DOHH2 (cell line): ENCODE results near the gene CACNA1B.
"Not testable (repeated sequence)": the region's sequence is repeated elsewhere in the genome, so short reads cannot be mapped to it uniquely, and the experiment has no call there.

Experiments used
- H3F3A ChIP-seq: fragments of 200-600 bp; sonication (generic), shearing (Covaris generic); 2 replicates; pipeline ENCODE4 v1.6.0; 2016; ENCODE audit warnings: antibody characterized with exemption, mild to moderate bottlenecking; ENCODE audit not compliant: control insufficient read depth, insufficient read depth
- H3K27ac ChIP-seq: fragments of 200-600 bp; sonication (generic); 2 replicates; pipeline ENCODE4 v1.5.1; 2014; ENCODE audit warnings: low read depth, mild to moderate bottlenecking, low read length, moderate library complexity
- H3K27me3 ChIP-seq: fragments of 200-600 bp; sonication (generic); 2 replicates; pipeline ENCODE4 v1.6.1; 2014; ENCODE audit warnings: mild to moderate bottlenecking, low read length, mixed read lengths; ENCODE audit not compliant: control insufficient read depth
- H3K36me3 ChIP-seq: fragments of 200-600 bp; sonication (generic); 2 replicates; pipeline ENCODE4 v1.6.1; 2014; ENCODE audit warnings: mild to moderate bottlenecking, low read length, moderate library complexity, mixed read lengths; ENCODE audit not compliant: control insufficient read depth
- H3K4me1 ChIP-seq: fragments of 200-600 bp; sonication (generic); 2 replicates; pipeline ENCODE4 v1.6.1; 2014; ENCODE audit warnings: mild to moderate bottlenecking, low read length, mixed read lengths; ENCODE audit not compliant: control insufficient read depth
- H3K4me2 ChIP-seq: fragments of 200-600 bp; sonication (generic); 2 replicates; pipeline ENCODE4 v1.6.0; 2014; ENCODE audit warnings: mild to moderate bottlenecking, low read length, moderate library complexity
- H3K4me3 ChIP-seq: fragments of 200-600 bp; sonication (generic); 2 replicates; pipeline ENCODE4 v1.5.1; 2014; ENCODE audit warnings: mild to moderate bottlenecking, low read length, mixed read lengths
- H3K79me2 ChIP-seq: fragments of 200-600 bp; sonication (generic); 2 replicates; pipeline ENCODE4 v1.6.1; 2014; ENCODE audit warnings: mild to moderate bottlenecking, low read length, mixed read lengths; ENCODE audit not compliant: control insufficient read depth
- H3K9me2 ChIP-seq: fragments of 200-600 bp; sonication (generic); replicated peaks from 2 replicates; pipeline ENCODE4 v1.6.1; 2014; ENCODE audit warnings: mild to moderate bottlenecking, low read length, mixed read lengths; ENCODE audit not compliant: control insufficient read depth
- H3K9me3 ChIP-seq: fragments of 200-600 bp; sonication (generic); 2 replicates; pipeline ENCODE4 v1.6.1; 2014; ENCODE audit warnings: antibody characterized with exemption, low read length, mixed read lengths; ENCODE audit not compliant: control insufficient read depth, insufficient read depth
- H4K20me1 ChIP-seq: fragments of 200-600 bp; sonication (generic); 2 replicates; pipeline ENCODE4 v1.6.0; 2014; ENCODE audit warnings: low read depth, mild to moderate bottlenecking, antibody characterized with exemption, low read length, moderate library complexity; ENCODE audit not compliant: control insufficient read depth, insufficient read depth
- EZH2phosphoT487 ChIP-seq: fragments of 200-600 bp; sonication (generic); IDR thresholded peaks from 2 replicates; pipeline ENCODE4 v1.6.1; 2017; ENCODE audit warnings: borderline replicate concordance, mild to moderate bottlenecking, antibody characterized with exemption, low read length, moderate library complexity, mixed read lengths
- TF ChIP-seq, protein P1 (sequence below): fragments of 200-600 bp; sonication (generic); IDR thresholded peaks from one replicate; pipeline ENCODE4 v1.5.1; 2014; ENCODE audit warnings: antibody characterized with exemption, mild to moderate bottlenecking, low read depth, low read length; ENCODE audit not compliant: poor library complexity, severe bottlenecking

The CACNA1B gene

DNA sequence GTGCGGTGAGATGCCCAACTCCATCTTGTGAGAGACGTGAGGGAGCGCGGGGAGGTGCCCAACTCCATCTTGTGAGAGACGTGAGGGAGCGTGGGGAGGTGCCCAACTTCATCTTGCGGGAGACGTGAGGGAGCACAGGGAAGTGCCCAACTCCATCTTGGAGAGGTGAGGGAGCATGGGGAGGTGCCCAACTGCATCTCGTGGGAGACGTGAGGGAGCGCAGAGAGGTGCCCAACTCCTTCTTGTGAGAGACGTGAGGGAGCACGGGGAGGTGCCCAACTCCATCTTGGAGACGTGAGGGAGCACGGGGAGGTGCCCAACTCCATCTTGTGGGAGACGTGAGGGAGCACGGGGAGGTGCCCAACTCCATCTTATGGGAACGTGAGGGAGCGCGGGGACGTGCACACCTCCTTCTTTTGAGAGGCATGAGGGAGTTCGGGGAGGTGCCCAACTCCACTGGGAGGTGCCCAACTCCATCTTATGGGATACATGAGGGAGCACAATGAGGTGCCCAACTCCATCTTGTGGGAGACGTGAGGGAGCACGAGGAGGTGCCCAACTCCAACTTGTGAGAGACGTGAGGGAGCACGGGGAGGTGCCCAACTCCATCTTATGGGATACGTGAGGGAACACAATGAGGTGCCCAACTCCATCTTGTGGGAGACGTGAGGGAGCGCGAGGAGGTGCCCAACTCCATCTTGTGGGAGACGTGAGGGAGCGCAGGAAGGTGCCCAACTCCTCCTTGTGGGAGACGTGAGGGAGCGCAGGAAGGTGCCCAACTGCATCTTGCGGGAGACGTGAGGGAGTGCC is 235.4 kb downstream of the CACNA1B start:
- Histone ChIP-seq H3K79me2 (no peaks in the 10 kb centered on the region), H3K4me1 (no peaks in the 10 kb centered on the region), H3K4me3 (no peak overlapping the region), H4K20me1 (no peaks in the 10 kb centered on the region), H3F3A (no peaks in the 10 kb centered on the region), H3K4me2 (no peak overlapping the region), H3K36me3 (no peaks in the 10 kb centered on the region), H3K27ac (no peak overlapping the region), H3K9me3 (no peaks in the 10 kb centered on the region), H3K27me3 (no peaks in the 10 kb centered on the region), H3K9me2 (no peaks in the 10 kb centered on the region)
- TF ChIP-seq EZH2phosphoT487: no peak

DNA sequence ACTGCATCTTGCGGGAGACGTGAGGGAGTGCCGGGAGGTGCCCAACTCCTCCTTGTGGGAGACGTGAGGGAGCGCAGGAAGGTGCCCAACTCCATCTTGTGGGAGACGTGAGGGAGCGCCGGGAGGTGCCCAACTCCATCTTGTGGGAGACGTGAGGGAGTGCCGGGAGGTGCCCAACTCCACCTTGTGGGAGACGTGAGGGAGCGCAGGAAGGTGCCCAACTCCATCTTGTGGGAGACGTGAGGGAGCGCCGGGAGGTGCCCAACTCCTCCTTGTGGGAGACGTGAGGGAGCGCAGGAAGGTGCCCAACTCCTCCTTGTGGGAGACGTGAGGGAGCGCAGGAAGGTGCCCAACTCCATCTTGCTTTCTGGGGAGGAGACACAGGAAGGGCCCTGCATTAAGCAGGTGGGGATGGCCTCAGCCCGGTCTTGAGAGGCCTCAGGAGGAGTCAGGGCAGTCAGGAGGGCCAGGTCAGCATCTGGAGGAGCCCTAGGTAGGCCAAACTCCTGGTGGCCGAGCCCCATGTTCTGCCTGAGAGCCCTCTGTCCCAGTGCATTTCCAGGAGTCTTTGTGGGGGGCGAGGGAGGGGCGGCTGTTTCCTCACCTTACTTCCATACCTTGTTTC is 236.2 kb downstream of the CACNA1B start:
- H3F3A ChIP-seq, H3K4me3 ChIP-seq, H3K79me2 ChIP-seq, H3K27me3 ChIP-seq, H3K4me2 ChIP-seq, H3K9me3 ChIP-seq, H3K4me1 ChIP-seq, H4K20me1 ChIP-seq, H3K36me3 ChIP-seq, H3K27ac ChIP-seq, H3K9me2 ChIP-seq: not testable (repeated sequence)

DNA sequence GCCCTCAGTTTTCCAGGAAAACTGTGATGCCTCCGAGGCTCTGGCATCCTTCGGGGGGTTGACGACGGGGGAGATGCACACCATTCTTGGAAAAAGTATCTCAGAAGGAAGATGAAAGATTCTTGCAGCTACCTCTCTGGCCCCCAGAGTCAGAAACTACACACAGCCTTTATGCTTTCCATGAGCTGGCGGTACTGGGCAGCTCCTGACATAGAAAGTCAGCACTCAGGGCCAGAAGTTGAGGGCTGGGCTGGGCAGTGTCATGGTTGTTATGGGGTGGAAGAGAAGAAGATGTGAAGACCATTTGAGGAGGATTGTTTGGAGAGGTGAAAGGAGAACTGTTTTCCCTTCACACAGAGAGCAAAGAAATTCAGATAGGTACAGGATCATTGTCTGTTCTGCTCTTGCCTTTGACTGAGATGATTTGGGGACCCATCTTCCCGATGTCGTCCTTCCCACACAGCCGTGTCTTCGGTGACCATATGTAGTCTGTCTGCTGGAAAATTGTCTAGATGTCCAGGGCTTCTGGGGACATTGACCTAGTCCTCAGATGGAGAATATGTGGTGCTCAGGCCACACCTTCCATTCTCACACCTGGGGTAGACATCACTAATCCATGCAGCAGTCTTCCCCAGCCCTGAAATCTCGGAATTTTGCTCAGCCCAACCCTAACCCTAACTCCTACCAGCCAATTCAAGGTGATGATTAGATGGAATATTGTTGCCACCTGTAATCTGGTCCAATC is 237.1 kb downstream of the CACNA1B start:
- H3K79me2 ChIP-seq: no peaks in the 10 kb centered on the region
- TF ChIP-seq, protein P1, sequence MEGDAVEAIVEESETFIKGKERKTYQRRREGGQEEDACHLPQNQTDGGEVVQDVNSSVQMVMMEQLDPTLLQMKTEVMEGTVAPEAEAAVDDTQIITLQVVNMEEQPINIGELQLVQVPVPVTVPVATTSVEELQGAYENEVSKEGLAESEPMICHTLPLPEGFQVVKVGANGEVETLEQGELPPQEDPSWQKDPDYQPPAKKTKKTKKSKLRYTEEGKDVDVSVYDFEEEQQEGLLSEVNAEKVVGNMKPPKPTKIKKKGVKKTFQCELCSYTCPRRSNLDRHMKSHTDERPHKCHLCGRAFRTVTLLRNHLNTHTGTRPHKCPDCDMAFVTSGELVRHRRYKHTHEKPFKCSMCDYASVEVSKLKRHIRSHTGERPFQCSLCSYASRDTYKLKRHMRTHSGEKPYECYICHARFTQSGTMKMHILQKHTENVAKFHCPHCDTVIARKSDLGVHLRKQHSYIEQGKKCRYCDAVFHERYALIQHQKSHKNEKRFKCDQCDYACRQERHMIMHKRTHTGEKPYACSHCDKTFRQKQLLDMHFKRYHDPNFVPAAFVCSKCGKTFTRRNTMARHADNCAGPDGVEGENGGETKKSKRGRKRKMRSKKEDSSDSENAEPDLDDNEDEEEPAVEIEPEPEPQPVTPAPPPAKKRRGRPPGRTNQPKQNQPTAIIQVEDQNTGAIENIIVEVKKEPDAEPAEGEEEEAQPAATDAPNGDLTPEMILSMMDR: no peak
- TF ChIP-seq EZH2phosphoT487: no peak

DNA sequence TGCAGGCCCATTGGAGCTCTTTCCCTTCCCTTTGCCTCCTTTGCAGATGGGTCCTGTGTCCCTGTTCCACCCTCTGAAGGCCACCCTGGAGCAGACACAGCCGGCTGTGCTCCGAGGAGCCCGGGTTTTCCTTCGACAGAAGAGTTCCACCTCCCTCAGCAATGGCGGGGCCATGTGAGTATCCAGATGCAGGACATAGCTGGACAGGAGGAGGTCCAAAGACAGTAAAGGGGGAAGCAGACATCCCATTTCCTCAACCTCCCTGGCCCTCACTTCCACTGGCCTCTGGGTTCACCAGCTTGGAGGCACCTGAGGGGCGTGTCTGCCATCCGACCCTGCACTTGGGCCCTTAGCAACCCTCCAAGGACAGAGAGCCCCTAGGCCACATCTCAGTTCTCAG is 237.9 kb downstream of the CACNA1B start:
- Histone ChIP-seq H3K4me1 (no peaks in the 10 kb centered on the region), H4K20me1 (no peaks in the 10 kb centered on the region), H3F3A (no peaks in the 10 kb centered on the region), H3K9me2 (no peaks in the 10 kb centered on the region), H3K79me2 (no peaks in the 10 kb centered on the region), H3K36me3 (no peaks in the 10 kb centered on the region), H3K27ac (no peak overlapping the region), H3K27me3 (no peaks in the 10 kb centered on the region), H3K4me3 (no peak overlapping the region), H3K4me2 (no peak overlapping the region), H3K9me3 (no peaks in the 10 kb centered on the region)
- no peak for TF ChIP-seq EZH2phosphoT487
- TF ChIP-seq, protein P1: no peak

More for the DNA sequence above, 237.1 kb downstream of the CACNA1B start:
- Histone ChIP-seq H3K4me1 (no peaks in the 10 kb centered on the region), H3K9me2 (no peaks in the 10 kb centered on the region), H3K36me3 (no peaks in the 10 kb centered on the region), H3K27ac (no peak overlapping the region), H4K20me1 (no peaks in the 10 kb centered on the region), H3K9me3 (no peaks in the 10 kb centered on the region), H3K27me3 (no peaks in the 10 kb centered on the region), H3K4me3 (no peak overlapping the region), H3K4me2 (no peak overlapping the region), H3F3A (no peaks in the 10 kb centered on the region)
